Measurements from ENCODE around the gene VAMP8. TPM values are rescaled to one million over a fixed set of nuclear protein-coding genes. Genes with fewer than 3 reads are reported as not detected.
"Not testable (repeated sequence)": the region's sequence is repeated elsewhere in the genome, so short reads cannot be mapped to it uniquely, and the experiment has no call there.

VAMP8 gene
- total and polyA plus RNA-seq, 2 donors: 14.8 to 89.9 TPM

DNA sequence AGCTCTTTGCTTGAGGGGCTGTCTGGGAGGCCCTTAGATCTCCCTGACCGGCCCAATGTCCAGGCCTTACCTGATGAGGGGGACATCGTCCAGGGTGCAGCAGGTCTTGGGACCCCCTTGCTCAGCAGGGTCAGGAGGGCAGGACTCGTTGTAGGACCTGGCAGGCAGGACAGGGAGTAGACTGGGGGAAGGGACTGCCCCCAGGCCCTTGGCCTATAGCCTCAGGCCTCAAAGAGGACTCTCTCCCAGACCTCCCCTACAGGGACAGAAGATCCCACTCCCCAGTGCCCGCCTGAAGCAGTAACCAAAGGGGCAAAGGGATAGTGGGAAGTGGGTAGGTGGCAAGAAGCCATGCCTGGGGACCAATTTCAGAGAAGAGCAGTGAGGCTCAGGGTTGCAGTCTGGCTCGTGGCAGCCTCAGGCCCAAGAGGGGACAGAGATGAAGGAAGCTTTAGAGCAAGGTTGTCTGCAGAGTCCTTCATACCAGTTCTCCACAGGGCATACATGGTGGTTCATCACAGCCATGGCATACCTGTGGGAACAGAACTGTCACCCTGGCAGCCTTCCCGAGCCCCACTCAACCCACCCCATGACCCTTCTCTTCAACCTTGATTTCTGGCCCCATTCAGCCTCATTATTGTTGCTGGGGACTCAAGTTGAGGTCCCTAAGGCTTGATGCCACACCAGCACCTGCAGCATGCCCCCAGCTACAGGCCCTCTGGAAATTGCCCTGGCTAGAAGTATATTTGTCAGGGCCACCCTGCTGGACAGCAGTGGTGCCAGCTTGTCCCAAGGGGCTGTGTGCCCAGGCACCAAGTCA is 23.8 kb downstream of the VAMP8 start:
- WGBS: 78% methylated on average over 6 of the region's 6 CpGs
- no peaks in the 10 kb centered on the region for H3K4me1 ChIP-seq (ENCODE audit: insufficient read depth)

GRCh38 chr2:85601771-85602475 is 24.5 kb downstream of the VAMP8 start:
- Histone ChIP-seq H3K27ac (ENCODE audit: low read depth) (peak overlapping the region; percentile 49), H3K36me3 (ENCODE audit: insufficient read depth) (no peaks in the 10 kb centered on the region), H3K4me1 (ENCODE audit: insufficient read depth) (no peaks in the 10 kb centered on the region), H3K4me3 (ENCODE audit: low read depth, low read length) (peak overlapping the region; percentile 62)
- 6% methylated on average over 36 of the region's 36 CpGs for WGBS
- no peak for DNase-seq (ENCODE audit: extremely low spot score)

More for the DNA sequence above, 23.8 kb downstream of the VAMP8 start:
- H3K27ac ChIP-seq (ENCODE audit: low read depth): no peak overlapping the region
- no peak for DNase-seq (ENCODE audit: extremely low spot score)
- H3K4me3 ChIP-seq (ENCODE audit: low read depth, low read length): no peak overlapping the region
- no peaks in the 10 kb centered on the region for H3K36me3 ChIP-seq (ENCODE audit: insufficient read depth)

DNA sequence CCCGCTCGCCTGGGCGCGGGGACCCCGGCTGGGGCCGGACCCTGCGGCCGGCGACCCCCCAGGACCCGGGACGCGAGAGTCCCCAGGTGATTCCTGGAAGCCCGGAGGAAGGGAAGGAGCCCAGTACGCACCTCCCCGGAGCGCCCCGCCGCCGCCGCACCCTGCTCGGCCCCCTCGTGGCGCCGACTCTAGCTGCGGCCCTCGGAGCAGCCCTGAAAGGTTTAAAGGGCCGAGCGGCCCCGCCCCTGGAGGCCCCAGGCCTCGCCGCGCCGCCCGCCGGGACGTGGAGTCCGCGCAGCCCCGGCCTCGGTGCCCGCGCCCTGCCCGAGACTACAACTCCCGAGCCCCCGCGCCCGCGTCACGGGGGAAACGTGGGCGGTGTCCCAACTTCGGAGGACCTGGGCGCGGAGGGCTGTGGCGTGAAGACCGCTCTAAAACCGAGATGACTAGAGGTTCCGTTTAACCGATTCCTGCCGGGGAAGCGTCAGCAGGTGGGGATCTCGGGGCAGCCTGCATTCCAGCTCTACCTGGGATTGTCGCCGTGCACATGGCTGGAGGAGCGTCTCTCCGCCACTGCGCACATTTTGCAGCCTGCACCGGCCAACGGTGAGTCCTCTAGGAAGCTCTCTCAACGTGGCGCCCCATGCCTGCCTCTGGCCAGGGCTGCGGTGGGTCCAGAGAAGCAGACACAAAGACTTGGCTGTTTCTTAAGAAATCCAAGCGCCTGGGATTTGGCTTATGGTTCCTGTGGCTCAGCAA is 25.3 kb downstream of the VAMP8 start, which contains the start of gene TMEM150A:
Gene TMEM150A, minus strand, starts transcription at position 223 of the 759 bp plus-strand sequence. CDS start 750 bp downstream, outside the sequence.
- WGBS: under 1% methylated on average over 73 of the region's 73 CpGs
- peak; percentile 80 for DNase-seq (ENCODE audit: extremely low spot score)
- H3K27ac ChIP-seq (ENCODE audit: low read depth): peak within 1 kb of the TSS; percentile 51
- peak within 1 kb of the TSS; percentile 62 for H3K4me3 ChIP-seq (ENCODE audit: low read depth, low read length)
- no peaks in the 10 kb centered on the region for H3K4me1 ChIP-seq (ENCODE audit: insufficient read depth)
- no peaks in the 10 kb centered on the region for H3K36me3 ChIP-seq (ENCODE audit: insufficient read depth)

DNA sequence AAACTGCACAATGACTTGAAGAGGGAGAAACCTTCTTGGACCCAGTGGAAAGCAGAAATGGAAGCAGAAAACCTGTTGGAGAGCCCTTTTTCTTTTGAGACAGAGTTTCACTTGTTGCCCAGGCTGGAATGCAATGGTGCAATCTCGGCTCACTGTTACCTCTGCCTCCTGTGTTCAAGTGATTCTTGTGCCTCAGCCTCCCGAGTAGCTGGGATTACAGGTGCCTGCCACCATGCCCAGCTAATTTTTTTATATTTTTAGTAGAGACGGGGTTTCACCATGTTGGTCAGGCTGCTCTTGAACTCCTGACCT is 26.7 kb downstream of the VAMP8 start:
- H3K4me1 ChIP-seq (ENCODE audit: insufficient read depth); H3K27ac ChIP-seq (ENCODE audit: low read depth); DNase-seq (ENCODE audit: extremely low spot score); H3K4me3 ChIP-seq (ENCODE audit: low read depth, low read length); H3K36me3 ChIP-seq (ENCODE audit: insufficient read depth): not testable (repeated sequence)
- 84% methylated on average over 3 of the region's 3 CpGs for WGBS

GRCh38 chr2:85604568-85605339 is 27.4 kb downstream of the VAMP8 start:
- WGBS: 54% methylated on average over 6 of the region's 6 CpGs
- no peak overlapping the region for H3K4me3 ChIP-seq (ENCODE audit: low read depth, low read length)
- H3K4me1 ChIP-seq (ENCODE audit: insufficient read depth): no peaks in the 10 kb centered on the region
- H3K36me3 ChIP-seq (ENCODE audit: insufficient read depth): no peaks in the 10 kb centered on the region
- no peak for DNase-seq (ENCODE audit: extremely low spot score)
- H3K27ac ChIP-seq (ENCODE audit: low read depth): no peak overlapping the region

GRCh38 chr2:85605406-85606115 is 28.2 kb downstream of the VAMP8 start:
- Histone ChIP-seq H3K27ac (ENCODE audit: low read depth) (no peak overlapping the region), H3K36me3 (ENCODE audit: insufficient read depth) (no peaks in the 10 kb centered on the region), H3K4me1 (ENCODE audit: insufficient read depth) (no peaks in the 10 kb centered on the region), H3K4me3 (ENCODE audit: low read depth, low read length) (no peak overlapping the region)
- DNase-seq (ENCODE audit: extremely low spot score): peak; percentile 60
- 29% methylated on average over 4 of the region's 4 CpGs for WGBS

DNA sequence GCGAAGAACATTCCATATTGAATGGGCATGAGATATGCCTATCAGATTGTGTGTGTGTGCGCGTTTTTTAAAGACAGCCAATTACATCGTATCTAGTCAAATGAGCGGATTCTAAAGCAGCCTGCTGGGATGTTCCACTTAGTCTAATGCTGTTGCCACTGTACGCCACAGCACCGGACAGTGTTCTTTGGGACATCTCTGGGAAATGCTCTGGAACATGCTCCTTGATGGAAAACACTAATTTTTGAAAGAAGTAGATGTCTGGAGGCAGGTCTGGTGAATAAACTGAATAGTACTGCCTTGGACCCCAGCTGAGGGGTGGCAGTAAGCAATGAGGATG is 28.7 kb downstream of the VAMP8 start:
- no peak overlapping the region for H3K27ac ChIP-seq (ENCODE audit: low read depth)
- H3K36me3 ChIP-seq (ENCODE audit: insufficient read depth): no peaks in the 10 kb centered on the region
- no peaks in the 10 kb centered on the region for H3K4me1 ChIP-seq (ENCODE audit: insufficient read depth)
- WGBS: 57% methylated on average over 7 of the region's 7 CpGs
- no peak for DNase-seq (ENCODE audit: extremely low spot score)
- no peak overlapping the region for H3K4me3 ChIP-seq (ENCODE audit: low read depth, low read length)

DNA sequence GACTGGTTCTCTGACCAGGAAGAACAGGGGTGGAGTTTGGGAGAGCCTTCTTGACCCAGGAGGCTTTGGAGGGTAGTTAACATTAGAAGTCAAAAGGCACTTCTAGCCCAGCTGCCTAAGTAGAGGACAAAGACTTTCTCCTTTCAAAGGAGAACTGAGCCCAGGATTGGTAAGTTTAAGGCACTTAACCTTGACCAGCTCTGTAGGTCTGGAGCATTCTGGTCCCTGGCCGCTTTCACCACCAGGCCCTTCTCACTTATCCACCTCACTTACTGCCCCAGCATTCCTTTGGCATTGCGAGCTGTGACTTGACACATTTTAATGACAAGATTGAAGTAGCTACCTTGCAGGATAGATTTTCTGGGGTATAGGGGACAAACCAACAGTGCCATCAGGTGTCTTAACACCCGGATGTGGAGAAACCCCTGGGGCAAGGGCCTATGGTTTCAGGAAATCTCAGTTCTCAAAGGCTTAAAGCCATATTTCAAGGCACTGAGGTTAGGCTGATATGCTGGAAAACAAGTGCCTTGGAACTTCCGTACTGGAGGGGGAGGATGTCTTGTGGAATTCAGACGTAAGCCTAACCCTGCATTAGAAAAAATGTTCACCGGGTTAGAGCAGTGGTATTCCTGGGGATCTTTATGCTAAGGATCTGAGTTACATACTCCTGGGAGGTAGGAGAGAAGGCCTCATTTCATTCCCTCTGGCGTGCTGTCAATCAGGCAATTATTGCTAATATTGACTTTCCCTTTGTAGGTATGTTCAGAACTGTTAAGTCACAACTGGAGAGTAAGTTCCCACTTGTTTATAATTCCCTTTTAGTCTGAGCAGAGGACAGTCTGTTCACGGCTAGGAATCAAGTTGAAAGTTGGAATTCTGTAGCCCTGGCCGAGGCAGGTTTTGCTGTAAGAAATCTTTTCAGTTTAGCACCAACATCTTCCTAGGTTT is 30.2 kb downstream of the VAMP8 start:
- Histone ChIP-seq H3K4me3 (ENCODE audit: low read depth, low read length) (no peak overlapping the region), H3K27ac (ENCODE audit: low read depth) (no peak overlapping the region), H3K36me3 (ENCODE audit: insufficient read depth) (no peaks in the 10 kb centered on the region), H3K4me1 (ENCODE audit: insufficient read depth) (no peaks in the 10 kb centered on the region)
- DNase-seq (ENCODE audit: extremely low spot score): no peak
- 78% methylated on average over 9 of the region's 9 CpGs for WGBS

- 6% methylated on average over 24 of the region's 24 CpGs for WGBS
- no peak for DNase-seq (ENCODE audit: extremely low spot score)
- H3K27ac ChIP-seq (ENCODE audit: low read depth): peak overlapping the region; percentile 88
- no peaks in the 10 kb centered on the region for H3K36me3 ChIP-seq (ENCODE audit: insufficient read depth)
- H3K4me1 ChIP-seq (ENCODE audit: insufficient read depth): no peaks in the 10 kb centered on the region
- H3K4me3 ChIP-seq (ENCODE audit: low read depth, low read length): peak overlapping the region; percentile 83
Measured at GRCh38 chr2:85611217-85611704, 33.9 kb downstream of the VAMP8 start.

DNA sequence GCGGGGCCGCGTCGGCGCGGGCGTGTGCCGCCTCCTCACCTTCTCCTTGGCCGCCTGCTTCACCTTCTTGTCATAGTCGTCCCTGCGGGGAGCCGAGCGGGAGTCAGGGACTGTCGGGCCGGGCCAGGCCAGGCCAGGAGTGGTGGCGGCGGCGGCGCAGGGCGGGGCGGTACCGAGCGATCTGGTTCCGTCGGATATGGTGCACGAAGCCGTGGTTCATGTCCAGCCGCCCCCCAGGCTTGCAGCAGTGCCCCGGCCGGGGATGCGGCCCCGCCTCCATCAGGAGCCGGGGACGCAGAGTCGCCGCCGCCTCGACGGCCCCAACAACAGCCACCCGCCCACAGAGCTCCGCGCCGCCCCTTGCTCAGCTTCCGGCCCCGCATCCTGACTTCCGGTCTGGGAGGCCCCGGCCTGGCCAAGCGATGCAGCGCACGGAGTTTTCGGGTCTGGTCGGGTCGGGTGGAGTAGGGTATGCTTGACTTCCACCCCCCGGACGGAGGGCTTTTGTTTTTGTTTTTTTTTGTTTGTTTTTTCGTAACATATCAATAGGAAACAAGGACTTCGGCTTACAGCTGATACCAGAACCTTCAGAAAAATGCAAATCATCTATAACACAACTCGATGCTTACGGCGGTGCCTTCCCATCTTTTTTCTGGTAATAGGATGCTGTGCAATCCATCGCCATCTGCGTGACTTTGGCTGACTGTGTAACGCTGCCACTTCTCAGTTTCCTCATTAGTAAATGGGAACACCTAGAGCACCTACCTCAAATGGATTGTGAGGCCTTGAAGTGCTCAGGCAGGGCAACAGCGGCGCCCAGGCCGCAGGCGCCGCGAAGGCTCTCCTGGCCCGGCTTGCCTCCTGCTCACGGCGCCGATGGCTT is 34.6 kb downstream of the VAMP8 start, which contains the start of gene C2orf68:
Gene C2orf68, minus strand, starts transcription at position 362 of the 883 bp plus-strand sequence. Its CDS starts 82 bp downstream, at position 280.
- WGBS: 8% methylated on average over 73 of the region's 73 CpGs
- Histone ChIP-seq H3K4me3 (ENCODE audit: low read depth, low read length) (peak within 1 kb of the TSS; percentile 83), H3K4me1 (ENCODE audit: insufficient read depth) (no peaks in the 10 kb centered on the region), H3K36me3 (ENCODE audit: insufficient read depth) (no peaks in the 10 kb centered on the region), H3K27ac (ENCODE audit: low read depth) (peak within 1 kb of the TSS; percentile 88)
- DNase-seq (ENCODE audit: extremely low spot score): peak; percentile 81
